Thyroid gland (tissue), 4 donors: ENCODE data around the gene GMEB2.

Experiments used
- CTCF ChIP-seq, 6 experiments: fragments of 200-600 bp in 3 of 6; fragments of 450-650 bp in 3 of 6; sonication (generic) in 3 of 6; IDR thresholded peaks; one replicate each; pipeline ENCODE4 v1.5.1; 2016 to 2019; ENCODE audit warnings: antibody characterized with exemption in 6 of 6, mild to moderate bottlenecking in 2 of 6, inconsistent platforms in 1 of 6, moderate library complexity in 1 of 6
- POLR2A ChIP-seq, 2 donors: fragments of 450-650 bp; IDR thresholded peaks; one replicate each; pipeline ENCODE4 v1.6.1; 2017; ENCODE audit warnings: antibody characterized with exemption in 2 of 2, mild to moderate bottlenecking in 2 of 2, moderate library complexity in 1 of 2

- TF ChIP-seq CTCF (IDR thresholded peaks at IDR 0.05) (no peak), POLR2A (IDR thresholded peaks at IDR 0.05) (no peak)
Observed at GRCh38 chr20:63602321-63602720, 24.6 kb downstream of the GMEB2 start.
